Smooth muscle cell of the brain vasculature (primary cell): Measurements from ENCODE around the gene SCAF4.
A peak's percentile ranks its signal among the peaks of the same experiment; 100 is the strongest.
"Not testable (repeated sequence)": the region's sequence is repeated elsewhere in the genome, so short reads cannot be mapped to it uniquely, and the experiment has no call there.

Source experiments
- DNase-seq: peaks from one replicate; pipeline ENCODE4 v3.0.0-alpha.2; 2012; ENCODE audit warnings: low read depth, low spot score

Gene SCAF4

DNA sequence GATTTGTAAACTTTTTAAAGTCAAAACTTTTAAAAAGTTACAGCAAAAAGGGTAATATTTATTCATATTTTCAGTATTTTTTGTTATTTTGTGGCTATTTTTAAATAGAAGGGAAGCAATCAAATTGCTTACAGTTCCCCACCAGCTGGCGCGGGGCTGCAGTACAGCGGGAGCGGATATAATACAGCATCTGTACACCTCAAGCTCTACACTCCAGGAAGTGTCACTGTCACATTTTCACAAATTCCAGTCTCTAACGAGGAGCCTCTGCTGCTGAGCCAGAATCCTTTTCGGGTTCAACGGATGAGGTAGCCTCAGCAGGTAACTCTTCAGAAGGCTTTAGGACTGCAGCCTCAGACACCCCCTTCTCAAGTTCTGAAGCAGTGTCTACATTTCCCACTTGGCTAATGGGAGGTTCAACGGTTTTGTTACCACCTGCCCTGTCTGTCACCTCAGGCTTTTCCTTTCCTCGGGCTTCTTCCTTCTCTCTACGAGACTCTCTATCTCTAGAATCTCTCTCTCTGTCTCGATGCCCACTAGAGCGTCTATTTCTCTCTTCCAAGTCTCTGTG, 60.7 kb downstream of the SCAF4 start:
- no peak for DNase-seq

DNA sequence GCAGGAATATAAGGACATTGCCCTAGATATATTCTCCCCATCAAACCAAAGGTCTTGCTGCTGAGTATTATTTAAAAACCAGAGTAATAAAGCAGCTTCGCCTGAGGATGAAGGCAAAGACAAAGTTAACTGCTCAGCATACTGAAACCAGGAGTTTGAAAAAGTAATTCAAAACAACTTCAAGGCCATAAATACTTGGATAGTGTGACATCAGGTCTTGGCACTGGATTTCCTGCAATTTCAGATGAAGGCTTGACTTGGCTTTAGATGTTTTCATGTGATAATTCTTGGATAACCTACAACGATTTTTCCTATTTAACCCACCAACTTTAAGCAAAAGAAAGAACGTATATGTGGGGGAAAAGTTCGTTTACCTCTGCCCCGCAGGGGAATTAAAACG, 61.8 kb downstream of the SCAF4 start:
- no peak for DNase-seq

DNA sequence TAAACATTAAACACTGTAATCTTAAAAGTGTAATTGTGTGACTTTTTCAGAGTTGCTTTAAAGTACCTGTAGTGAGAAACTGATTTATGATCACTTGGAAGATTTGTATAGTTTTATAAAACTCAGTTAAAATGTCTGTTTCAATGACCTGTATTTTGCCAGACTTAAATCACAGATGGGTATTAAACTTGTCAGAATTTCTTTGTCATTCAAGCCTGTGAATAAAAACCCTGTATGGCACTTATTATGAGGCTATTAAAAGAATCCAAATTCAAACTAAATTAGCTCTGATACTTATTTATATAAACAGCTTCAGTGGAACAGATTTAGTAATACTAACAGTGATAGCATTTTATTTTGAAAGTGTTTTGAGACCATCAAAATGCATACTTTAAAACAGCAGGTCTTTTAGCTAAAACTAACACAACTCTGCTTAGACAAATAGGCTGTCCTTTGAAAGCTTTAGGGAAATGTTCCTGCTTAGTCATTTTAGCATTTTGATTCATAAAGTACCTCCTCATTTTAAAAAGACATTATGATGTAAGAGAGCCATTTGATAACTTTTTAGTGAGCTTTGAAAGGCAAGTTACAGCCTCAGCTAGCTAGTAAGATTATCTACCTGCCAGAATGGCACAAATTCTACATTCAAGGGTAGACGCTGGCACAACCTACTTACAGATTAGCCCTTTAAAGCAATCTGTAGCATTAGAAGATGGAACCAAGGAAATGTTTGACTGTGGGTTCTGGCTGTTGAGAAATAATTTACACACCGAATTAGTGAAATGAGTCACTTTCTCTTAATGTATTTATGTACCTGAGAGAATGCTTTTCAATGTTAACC, 63.0 kb downstream of the SCAF4 start:
- no peak for DNase-seq

DNA sequence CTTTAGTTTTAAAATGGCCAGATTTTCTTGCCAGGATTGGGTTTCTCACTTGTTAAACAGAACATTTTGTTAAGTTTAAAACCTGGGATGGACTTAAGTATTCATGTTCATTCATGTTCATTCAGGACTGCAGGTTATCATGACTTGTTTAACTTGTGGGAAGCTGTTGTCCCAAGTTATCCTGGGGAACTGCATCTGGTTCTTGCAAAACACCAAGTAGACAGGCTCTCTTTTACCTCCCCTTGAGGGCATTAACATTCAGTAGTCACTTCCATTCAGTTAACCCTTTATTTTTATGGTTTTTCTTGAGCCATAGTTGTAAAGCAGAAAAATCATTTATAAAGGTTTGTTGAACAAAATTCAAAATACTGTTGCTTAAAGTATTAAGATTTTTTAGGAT, 64.3 kb downstream of the SCAF4 start:
- DNase-seq = no peak

DNA sequence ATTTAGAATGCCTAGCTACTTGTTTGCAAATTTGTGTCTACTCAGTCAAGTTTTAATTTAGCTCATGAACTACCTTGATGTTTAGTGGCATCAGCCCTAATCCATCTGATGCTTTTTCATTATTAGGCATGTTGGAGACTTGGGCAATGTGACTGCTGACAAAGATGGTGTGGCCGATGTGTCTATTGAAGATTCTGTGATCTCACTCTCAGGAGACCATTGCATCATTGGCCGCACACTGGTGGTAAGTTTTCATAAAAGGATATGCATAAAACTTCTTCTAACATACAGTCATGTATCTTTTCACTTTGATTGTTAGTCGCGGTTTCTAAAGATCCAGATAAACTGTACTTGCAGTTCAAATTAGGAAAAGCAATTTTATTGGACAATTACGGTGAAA, 64.8 kb downstream of the SCAF4 start:
- DNase-seq = no peak

DNA sequence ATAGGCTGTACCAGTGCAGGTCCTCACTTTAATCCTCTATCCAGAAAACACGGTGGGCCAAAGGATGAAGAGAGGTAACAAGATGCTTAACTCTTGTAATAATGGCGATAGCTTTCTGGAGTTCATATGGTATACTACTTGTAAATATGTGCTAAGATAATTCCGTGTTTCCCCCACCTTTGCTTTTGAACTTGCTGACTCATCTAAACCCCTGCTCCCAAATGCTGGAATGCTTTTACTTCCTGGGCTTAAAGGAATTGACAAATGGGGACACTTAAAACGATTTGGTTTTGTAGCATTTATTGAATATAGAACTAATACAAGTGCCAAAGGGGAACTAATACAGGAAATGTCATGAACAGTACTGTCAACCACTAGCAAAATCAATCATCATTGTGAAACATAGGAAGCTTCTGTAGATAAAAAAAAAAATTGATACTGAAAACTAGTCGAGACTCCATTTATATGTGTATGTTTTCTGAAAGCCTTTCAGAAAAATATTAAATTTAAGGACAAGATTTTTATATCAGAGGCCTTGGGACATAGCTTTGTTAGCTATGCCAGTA, 65.4 kb downstream of the SCAF4 start:
- no peak for DNase-seq

DNA sequence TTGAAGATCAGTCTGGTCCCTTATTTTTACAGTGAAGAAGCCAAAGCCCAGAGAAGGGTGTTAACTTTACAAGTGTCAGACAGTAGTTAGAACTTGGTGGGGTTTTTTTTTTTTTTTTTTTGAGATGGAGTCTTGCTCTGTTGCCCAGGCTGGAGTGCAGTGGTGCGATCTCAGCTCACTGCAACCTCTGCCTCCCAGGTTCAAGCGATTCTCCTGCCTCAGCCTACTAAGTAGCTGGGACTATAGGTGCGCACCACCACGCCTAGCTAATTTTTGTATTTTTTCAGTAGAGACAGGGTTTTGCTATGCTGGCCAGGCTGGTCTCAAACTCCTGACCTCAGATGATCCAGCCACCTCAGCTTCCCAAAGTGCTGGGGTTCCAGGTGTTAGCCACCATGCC, 66.0 kb downstream of the SCAF4 start:
- DNase-seq = not testable (repeated sequence)

DNA sequence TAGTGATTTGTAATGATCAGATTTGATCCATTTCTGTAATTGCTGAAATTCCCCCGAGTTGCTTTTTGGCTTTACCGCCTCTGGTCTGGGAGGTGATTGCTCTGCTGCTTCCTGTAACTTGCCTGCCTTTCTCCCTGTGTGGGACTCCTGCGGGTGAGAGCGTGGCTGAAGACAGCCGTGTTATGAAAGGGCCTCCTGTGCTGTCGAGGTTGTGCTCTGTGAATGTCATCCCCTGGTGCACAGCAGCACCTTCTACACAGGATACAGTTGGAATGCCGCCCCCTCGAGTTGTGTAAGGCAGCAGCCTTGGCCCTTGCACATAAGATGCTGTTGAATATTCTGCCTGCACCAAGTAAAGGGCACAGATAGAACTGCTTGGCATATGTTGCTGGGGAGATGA, 66.5 kb downstream of the SCAF4 start:
- no peak for DNase-seq

DNA sequence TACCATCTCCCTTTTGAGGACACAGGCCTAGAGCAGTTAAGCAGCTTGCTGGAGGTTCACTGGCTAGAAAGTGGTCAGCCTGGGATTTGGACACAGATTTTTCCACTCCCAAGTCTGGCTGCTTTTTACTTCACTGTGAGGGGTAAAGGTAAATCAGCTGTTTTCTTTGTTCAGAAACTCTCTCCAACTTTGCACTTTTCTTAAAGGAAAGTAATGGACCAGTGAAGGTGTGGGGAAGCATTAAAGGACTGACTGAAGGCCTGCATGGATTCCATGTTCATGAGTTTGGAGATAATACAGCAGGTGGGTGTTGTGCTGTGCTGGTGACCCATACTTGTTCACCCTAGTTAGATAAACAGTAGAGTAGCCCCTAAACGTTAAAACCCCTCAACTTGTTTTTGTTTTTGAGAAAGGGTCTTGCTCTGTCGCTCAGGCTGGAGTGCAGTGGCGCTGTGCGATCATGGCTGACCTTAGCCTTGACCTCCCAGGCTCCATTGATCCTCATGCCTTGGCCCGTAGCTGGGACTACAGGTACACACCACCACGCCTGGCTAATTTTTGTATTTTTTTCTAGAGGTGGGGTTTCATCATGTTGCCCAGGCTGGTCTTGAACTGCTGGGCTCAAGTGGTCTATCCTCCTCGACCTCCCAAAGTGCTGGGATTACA, 68.2 kb downstream of the SCAF4 start:
- DNase-seq = no peak

DNA sequence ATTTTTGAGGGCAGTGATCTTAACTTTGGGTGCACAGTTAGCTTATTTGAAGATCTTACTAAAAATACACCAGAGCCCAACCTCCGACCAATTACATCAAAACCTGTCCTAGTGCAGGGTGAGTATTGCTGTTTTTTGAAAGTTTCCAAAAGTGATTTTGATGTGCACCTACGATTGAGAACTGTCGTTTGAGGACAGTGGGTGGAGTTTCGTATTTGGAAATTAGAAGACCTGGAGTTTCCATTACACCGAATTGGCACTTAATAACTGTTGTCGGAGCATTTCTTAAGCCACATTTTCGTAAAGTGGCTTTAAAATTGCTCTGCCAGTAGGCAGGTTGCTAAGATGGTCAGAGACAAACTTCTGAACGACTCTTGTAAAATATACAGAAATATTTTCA, 71.3 kb downstream of the SCAF4 start:
- no peak for DNase-seq

DNA sequence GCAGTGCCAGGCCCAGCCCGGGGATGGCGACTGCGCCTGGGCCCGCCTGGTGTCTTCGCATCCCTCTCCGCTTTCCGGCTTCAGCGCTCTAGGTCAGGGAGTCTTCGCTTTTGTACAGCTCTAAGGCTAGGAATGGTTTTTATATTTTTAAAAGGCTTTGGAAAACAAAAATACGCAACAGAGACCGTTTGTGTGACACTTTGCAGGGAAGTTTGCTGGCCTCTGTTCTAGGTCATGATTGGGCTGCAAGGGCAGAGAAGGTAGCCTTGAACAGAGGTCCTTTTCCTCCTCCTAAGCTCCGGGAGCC, 71.7 kb downstream of the SCAF4 start:
- no peak for DNase-seq

DNA sequence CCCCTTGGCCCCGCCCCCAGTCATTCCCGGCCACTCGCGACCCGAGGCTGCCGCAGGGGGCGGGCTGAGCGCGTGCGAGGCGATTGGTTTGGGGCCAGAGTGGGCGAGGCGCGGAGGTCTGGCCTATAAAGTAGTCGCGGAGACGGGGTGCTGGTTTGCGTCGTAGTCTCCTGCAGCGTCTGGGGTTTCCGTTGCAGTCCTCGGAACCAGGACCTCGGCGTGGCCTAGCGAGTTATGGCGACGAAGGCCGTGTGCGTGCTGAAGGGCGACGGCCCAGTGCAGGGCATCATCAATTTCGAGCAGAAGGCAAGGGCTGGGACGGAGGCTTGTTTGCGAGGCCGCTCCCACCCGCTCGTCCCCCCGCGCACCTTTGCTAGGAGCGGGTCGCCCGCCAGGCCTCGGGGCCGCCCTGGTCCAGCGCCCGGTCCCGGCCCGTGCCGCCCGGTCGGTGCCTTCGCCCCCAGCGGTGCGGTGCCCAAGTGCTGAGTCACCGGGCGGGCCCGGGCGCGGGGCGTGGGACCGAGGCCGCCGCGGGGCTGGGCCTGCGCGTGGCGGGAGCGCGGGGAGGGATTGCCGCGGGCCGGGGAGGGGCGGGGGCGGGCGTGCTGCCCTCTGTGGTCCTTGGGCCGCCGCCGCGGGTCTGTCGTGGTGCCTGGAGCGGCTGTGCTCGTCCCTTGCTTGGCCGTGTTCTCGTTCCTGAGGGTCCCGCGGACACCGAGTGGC, 72.2 kb downstream of the SCAF4 start, which contains the start of gene SOD1:
SOD1 (plus strand) TSS at position 158 of the 723 bp plus-strand sequence; CDS start at position 235, 77 bp downstream.
- DNase-seq = peak; percentile 58

DNA sequence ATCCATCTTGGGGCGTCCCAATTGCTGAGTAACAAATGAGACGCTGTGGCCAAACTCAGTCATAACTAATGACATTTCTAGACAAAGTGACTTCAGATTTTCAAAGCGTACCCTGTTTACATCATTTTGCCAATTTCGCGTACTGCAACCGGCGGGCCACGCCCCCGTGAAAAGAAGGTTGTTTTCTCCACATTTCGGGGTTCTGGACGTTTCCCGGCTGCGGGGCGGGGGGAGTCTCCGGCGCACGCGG, 72.7 kb downstream of the SCAF4 start:
- no peak for DNase-seq

DNA sequence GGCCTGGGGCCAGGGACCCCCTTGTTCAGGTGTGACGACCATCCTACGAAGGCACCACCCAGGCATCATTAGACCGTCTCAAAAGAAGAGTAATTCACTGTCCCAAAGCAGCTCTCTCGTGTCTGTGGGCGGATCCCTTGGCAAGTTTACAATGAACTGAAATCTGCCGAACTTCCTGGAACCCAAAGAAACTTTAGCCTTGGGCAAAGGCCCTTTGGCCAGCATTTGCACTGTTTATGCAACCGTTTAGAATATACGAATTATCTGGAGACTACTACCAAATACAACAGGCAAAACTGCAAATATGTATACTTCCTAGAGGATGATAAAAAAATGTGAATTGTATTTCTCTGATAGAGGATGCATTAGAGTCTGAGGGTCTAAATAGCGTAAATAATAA, 73.9 kb downstream of the SCAF4 start:
- no peak for DNase-seq

DNA sequence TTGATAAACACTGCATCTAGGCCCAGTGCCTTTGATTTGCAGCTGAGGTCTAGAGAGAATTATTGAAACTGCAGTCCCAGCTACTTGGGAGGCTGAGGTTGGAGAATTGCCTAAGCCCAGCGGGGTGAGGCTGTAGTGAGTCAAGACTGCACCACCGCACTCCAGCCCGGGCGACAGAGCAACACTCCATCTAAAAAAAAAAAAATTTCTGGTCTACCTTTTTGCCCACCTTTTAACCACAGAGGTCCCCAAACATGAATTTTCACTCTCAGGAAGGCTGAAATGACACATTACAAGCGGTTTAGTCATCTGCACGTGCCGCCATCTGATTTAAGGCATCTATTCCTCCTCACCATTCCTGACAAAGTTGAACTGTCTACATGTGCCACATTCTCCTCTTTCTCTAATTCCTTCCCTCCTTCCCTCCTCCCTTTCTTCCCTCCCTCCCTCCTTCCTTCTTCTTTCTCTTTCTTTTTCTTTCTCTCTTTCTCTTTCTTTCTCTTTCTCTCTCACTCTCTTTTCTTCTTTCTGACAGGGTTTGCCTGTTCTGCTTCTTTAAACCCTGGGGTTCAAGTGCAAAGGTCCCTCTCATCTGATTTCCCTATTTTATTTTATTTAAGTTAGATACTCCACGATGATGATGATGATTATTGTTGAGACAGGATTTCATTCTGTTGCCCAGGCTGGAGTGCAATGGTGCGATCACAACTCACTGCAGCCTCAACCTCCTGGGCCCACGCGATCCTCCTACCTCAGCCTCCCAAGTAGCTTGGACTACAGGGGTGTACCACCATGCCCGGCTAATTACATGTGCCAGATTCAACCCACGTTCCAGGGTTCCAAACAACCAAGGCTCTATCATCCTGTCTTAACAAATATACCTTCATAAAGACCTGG, 75.5 kb downstream of the SCAF4 start:
- DNase-seq = no peak

DNA sequence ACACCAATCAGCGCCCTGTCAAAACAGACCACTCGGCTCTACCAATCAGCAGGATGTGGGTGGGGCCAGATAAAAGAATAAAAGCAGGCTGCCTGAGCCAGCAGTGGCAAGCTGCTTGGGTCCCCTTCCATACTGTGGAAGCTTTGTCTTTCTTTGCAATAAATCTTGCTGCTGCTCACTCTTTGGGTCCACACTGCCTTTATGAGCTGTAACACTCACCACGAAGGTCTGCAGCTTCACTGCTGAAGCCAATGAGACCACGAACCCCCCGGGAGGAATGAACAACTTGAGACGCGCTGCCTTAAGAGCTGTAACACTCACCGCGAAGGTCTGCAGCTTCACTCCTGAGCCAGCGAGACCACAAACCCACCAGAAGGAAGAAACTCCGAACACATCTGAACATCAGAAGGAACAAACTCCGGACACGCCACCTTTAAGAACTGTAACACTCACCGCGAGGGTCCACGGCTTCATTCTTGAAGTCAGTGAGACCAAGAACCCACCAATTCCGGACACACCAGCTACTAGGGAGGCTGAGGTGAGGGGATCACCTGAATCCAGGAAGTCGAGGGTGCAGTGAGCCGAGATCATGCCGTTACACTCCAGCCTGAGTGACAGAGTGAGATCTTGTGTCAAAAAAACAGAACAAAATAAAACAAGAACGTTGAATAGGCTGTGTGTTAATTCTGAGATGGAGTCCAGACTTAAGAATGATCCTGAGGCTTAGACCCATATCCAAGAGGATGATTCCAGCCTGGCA, 76.9 kb downstream of the SCAF4 start:
- DNase-seq = not testable (repeated sequence)

DNA sequence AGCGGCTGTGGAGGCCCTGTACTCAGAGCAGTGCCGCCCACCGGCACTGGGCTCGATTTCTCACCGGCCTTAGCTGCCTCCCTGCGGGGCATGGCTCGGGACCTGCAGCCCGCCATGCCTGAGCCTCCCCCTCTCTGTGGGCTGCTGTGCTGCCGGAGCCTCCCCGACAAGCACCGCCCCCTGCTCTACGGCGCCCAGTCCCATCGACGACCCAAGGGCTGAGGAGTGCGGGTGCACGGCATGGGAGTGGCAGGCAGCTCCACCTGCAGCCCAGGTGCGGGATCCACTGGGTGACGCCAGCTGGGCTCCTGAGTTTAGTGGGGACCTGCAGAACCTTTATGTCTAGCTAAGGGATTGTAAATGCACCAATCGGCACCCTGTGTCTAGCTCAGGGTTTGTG, 77.6 kb downstream of the SCAF4 start:
- DNase-seq = no peak

DNA sequence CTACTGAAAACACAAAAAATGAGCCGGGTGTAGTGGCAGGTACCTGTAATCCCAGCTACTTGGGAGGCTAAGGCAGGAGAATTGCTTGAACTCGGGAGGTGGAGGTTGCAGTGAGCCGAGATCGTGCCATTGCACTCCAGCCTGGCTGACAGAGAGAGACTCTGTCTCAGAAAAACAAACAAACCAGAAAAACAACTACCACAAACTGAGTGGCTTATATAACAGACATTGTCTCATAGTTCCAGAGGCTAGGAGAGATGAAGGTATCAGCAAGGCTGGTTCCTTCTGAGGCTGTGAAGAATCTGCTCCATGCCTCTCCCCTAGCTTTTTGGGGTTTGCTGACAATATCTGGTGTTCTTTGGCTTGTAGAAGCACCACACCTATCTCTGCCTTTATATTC, 80.4 kb downstream of the SCAF4 start:
- DNase-seq = not testable (repeated sequence)

DNA sequence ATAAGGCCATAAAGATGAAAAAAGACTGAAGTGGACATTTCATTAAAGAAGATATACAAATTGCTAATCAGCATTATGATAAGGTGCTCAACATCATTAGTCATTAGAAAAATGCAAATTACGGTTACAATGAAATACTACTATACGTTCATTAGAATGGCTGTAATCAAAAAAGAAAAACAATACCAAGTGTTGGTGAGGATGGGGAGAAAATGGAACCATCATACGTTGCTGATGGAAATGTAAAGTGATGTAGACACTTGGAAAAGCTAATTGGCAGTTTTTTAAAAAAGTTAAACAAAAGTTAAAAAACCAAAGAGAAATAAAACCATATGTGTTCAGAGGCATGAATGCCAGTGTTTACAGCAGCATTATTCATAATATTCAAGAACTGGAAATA, 81.0 kb downstream of the SCAF4 start:
- no peak for DNase-seq

DNA sequence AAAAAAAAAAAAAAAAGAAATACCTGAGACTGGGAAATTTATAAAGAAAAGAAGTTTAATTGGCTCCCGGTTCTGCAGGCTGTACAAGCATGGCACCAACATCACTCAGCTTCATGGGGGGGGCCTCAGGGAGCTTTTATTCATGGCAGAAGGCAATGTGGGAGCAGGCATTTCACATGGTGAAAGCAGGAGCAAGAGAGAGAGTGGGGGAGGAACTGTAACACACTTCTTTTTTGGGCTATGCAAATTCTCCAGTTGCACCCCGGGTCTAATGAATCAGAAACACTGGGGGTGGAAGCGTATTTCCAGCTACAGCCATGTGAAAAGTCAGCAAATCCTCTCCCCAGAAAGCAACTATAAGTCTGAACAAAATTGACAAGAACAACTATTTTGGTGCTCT, 84.3 kb downstream of the SCAF4 start:
- no peak for DNase-seq

DNA sequence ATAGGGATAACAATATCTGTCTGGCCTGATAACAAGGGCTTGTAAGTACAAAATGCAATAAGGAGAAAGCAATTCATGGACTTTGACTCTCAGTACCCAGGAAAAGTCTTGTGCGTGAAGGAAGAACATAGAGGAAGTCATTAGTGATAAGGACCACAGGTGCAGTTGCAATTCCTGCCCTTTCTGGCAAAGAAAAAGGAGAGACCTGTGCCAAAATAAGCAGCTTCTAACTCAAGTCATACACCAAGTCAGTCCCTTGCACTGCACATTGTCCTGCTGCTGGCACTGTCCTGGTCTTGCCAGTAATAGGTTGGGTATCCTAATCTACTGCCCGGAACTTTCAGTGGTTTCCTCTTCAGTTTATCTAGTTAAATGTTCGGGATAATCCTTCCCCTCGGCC, 87.3 kb downstream of the SCAF4 start:
- DNase-seq = no peak
